SK-N-SH (cell line): ENCODE results near the gene VRK2.

ENCODE experiments used
- CTCF ChIP-seq: fragments of 200-600 bp; sonication (generic); IDR thresholded peaks from 2 replicates; pipeline ENCODE4 v1.6.1; 2017; ENCODE audit warnings: antibody characterized with exemption, mild to moderate bottlenecking, moderate library complexity
- POLR2AphosphoS5 ChIP-seq: IDR thresholded peaks from 2 replicates; pipeline ENCODE4 v1.6.1; 2012; ENCODE audit warnings: low read depth, low read length
- TAF1 ChIP-seq: IDR thresholded peaks from 2 replicates; pipeline ENCODE4 v1.6.1; 2012; ENCODE audit warnings: low read depth, mild to moderate bottlenecking, low read length, moderate library complexity, borderline replicate concordance
- USF1 ChIP-seq: IDR thresholded peaks from 2 replicates; pipeline ENCODE4 v1.4.0; 2012; ENCODE audit warnings: low read depth, borderline replicate concordance

- no peak for TF ChIP-seq TAF1
- TF ChIP-seq USF1 = no peak
- no peak for TF ChIP-seq CTCF
- no peak for TF ChIP-seq POLR2AphosphoS5
Measured at GRCh38 chr2:58081000-58081399, 34.4 kb downstream of the VRK2 start.
